VCaP (cell line): ENCODE data around the gene LYPD4.
A peak's percentile ranks its signal among the peaks of the same experiment; 100 is the strongest.

Experiments used
- H3K27ac ChIP-seq: fragments of 450-650 bp; 2 replicates; pipeline ENCODE4 v1.5.1; 2017
- CTCF ChIP-seq: fragments of 450-650 bp; conservative IDR thresholded peaks from 2 replicates; pipeline ENCODE4 v1.5.1; 2017; ENCODE audit warnings: mild to moderate bottlenecking, moderate library complexity

LYPD4 gene

GRCh38 chr19:41859213-41859617 is 14.7 kb upstream of the LYPD4 start:
- H3K27ac ChIP-seq = peak overlapping the region; percentile 99
- TF ChIP-seq CTCF = no peak

GRCh38 chr19:41853768-41854167 is 9.3 kb upstream of the LYPD4 start:
- no peak overlapping the region for H3K27ac ChIP-seq
- no peak for TF ChIP-seq CTCF

DNA sequence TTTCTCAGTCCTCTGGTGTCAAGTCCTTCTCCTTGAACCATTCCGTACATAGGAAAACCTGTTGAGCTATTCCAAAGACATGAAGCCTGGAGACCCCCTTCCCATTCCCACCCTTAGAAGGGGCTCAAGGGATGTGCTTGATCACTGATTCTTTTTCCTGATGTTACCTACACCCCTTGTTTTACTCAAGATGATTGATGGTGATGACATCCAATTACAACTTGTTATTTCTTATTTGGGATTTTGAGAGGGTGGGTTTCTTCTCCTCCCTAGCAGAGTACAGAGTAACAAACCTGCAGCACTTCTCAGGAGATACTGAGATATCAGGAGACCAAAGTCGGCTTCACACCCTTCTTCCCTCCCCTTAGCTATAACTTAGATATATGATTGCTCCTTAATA is 8.9 kb upstream of the LYPD4 start:
- H3K27ac ChIP-seq = no peak overlapping the region
- TF ChIP-seq CTCF = no peak

DNA sequence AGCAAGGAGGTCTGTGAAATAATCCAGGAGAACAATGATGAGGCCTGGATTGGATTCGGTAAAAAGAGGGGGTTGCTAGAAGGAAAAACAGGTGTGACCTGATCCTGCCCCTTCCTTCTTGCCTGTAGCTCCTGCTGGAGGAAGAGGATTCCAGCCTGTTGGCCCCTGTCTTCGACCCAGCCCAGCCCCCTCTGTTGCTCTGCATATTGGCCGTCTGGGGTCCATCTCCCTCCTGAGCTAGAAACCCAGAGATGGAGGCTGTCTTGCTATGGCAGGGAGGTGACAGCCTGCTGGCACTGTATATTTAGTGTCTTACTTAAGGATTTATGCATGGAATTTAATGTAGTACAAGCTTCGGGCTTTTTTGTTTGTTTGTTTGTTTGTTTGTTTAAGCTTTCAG is 7.0 kb upstream of the LYPD4 start:
- no peak overlapping the region for H3K27ac ChIP-seq
- no peak for TF ChIP-seq CTCF

DNA sequence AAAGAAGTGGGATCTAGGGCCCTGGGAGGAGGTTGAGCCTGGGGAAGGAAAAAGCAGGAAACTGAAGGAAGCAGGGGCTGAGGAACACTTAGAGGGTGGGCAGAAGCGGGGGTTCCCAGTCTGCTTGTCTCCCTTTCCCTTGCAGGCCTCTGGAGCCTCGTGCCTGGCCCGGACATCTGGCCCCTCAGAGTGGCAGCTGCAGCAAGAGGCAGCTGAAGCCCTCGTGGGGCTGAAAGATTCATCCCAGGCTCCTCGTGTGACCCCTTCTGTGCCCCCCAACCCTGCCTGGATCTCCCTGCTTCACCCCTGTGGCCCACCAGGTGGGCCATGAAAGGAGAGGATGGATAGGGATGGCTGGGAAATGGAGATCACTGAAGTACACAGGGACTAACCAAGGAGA is 5.9 kb upstream of the LYPD4 start:
- no peak for TF ChIP-seq CTCF
- H3K27ac ChIP-seq = no peak overlapping the region

- TF ChIP-seq CTCF = no peak
Measured at GRCh38 chr19:41849067-41849466, 4.6 kb upstream of the LYPD4 start.

DNA sequence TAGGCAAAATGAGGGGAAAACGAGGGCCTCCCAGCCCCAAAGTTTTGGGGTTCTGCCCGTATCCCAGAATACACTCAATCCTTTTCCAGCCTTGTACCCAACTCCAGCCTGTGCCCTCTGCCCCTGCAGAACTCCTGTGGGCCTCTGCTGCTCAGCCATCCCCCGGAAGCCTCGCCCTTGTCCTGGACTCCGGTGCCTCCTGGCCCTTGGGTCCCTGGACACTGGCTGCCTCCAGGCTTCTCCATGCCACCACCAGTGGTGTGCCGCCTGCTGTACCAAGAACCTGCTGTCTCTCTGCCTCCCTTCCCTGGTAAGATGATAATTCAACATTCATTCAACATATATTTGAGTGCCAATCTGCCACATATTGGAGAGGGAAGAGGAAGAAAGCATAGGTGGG is 4.2 kb upstream of the LYPD4 start:
- no peak overlapping the region for H3K27ac ChIP-seq
- no peak for TF ChIP-seq CTCF

More at GRCh38 chr19:41849067-41849466, 4.6 kb upstream of the LYPD4 start:
- no peak overlapping the region for H3K27ac ChIP-seq
